IPS-15b (cell line): ENCODE data around the gene CSE1L.
A peak's percentile ranks its signal among the peaks of the same experiment; 100 is the strongest.

Experiments
- H3K27me3 ChIP-seq: one replicate; pipeline ENCODE4 v1.6.1; 2013; ENCODE audit warnings: low read length; ENCODE audit not compliant: control insufficient read depth, insufficient read depth
- H3K36me3 ChIP-seq: one replicate; pipeline ENCODE4 v1.6.1; 2013; ENCODE audit warnings: low read length; ENCODE audit not compliant: control insufficient read depth, insufficient read depth
- H3K4me1 ChIP-seq: one replicate; pipeline ENCODE4 v1.6.1; 2013; ENCODE audit warnings: mild to moderate bottlenecking, low read length; ENCODE audit not compliant: control insufficient read depth, insufficient read depth
- H3K4me3 ChIP-seq: one replicate; pipeline ENCODE4 v1.5.1; 2013; ENCODE audit warnings: low read depth, low read length
- H3K9ac ChIP-seq: one replicate; pipeline ENCODE4 v1.6.1; 2013; ENCODE audit warnings: low read depth, mild to moderate bottlenecking, low read length
- H3K9me3 ChIP-seq: one replicate; pipeline ENCODE4 v1.6.1; 2013; ENCODE audit warnings: mild to moderate bottlenecking, low read length; ENCODE audit not compliant: control insufficient read depth, insufficient read depth

The CSE1L gene

DNA sequence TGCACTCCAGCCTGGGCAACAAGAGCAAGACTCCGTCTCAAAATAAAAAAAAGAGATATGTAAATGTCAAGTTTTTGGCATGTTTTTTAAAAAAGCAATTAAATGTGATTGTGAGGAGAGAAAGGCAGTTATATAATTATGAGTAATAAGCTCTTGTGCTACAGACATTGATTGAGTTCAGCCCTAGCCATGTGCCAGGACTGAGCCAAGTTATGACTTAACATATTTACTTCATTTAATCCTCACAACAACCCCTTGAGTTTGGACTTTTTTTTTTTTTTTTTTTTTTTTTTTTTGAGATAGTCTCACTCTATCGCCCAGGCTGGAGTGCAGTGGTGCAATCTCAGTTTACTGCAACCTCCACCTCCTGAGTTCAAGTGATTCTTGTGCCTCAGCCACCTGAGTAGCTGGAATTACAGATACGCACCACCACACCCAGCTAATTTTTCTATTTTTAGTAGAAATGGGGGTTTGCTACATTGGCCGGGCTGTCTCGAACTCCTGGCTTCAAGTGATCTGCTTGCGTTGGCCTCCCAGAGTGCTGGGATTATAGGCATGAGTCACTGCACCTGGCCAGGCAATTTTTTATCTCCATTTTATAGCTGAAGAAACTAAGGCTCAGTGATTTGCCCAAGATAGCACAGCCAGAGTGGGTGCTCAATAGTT is 15.0 kb upstream of the CSE1L start:
- Histone ChIP-seq H3K36me3 (peaks cover 6% of the 10 kb centered on the region), H3K4me3 (no peak overlapping the region), H3K9me3 (no peaks in the 10 kb centered on the region), H3K9ac (no peak overlapping the region), H3K4me1 (peaks cover 2% of the 10 kb centered on the region), H3K27me3 (no peaks in the 10 kb centered on the region)

DNA sequence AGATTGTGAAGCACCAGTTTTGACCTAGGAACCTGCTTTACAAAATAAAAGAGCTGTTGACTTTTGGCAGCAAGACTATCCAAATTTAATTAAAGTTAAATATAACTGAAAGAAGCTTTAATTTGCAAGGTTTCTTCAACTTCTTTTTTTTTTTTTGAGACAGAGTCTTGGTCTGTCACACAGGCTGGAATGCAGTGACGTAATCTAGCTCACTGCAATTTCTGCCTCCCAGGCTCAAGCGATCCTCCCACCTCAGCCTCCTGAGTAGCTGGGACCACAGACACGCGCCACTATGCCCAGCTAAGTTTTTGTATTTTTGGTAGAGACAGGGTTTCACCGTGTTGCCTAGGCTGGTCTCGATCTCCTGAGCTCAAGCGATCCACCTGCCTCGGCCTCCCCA is 13.7 kb upstream of the CSE1L start:
- no peak overlapping the region for H3K9ac ChIP-seq
- H3K4me1 ChIP-seq, result peaks cover 2% of the 10 kb centered on the region
- H3K36me3 ChIP-seq, result peaks cover 6% of the 10 kb centered on the region
- H3K4me3 ChIP-seq, result no peak overlapping the region
- no peaks in the 10 kb centered on the region for H3K9me3 ChIP-seq
- no peaks in the 10 kb centered on the region for H3K27me3 ChIP-seq

DNA sequence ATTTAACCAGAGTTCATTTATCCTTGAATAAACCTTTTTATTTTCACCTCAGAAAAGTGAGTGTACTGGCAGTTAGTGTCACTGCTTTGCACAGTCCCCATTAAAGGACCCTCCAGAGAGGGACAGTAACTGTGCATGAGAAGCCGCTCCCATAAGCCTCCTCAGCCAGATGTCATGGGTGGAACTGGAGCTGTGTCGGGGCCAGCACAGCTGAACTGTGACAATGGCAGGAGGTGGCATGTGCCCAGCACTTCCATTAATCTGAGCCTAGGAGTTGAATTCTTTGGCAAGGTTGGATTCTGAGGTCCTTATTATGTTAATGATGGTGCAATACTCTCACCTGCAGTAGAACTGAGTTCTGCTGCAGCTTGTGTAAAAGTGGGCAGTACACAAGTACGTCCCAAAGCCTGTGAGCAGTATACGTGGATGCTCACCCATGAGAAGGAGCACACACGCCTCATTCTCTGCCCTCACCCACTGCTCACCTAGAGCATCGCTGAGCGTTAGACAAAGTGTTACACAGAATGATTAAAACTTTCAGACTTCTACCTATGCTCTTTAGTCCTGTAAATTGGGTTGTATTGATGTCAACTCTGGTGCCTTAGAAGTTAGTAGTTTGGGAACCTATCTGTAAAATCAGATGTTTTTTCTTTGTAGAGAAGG is 11.9 kb upstream of the CSE1L start:
- no peaks in the 10 kb centered on the region for H3K9me3 ChIP-seq
- peaks cover 3% of the 10 kb centered on the region for H3K36me3 ChIP-seq
- H3K9ac ChIP-seq, result no peak overlapping the region
- no peak overlapping the region for H3K4me3 ChIP-seq
- H3K27me3 ChIP-seq, result no peaks in the 10 kb centered on the region
- H3K4me1 ChIP-seq, result peaks cover 2% of the 10 kb centered on the region

DNA sequence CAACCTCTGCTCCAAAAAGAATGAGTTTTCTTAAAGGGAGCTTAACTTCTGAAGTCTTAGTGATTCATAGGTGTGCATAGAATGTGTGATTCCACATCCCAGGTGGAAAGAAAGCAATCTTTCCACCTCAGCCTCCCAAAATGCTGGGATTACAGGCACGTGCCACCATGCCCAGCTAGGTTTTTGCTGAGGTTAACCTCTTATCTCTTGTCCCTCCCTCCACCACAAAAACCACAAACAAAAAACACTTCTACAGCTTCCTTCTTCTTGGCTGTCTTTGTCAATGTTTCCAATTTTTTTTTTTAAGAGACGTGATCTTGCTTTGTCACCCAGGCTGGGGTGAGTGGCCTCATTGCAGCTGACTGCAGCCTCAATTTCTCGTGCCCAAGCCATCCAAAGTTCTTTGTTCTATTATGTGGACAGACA is 8.1 kb upstream of the CSE1L start:
- Histone ChIP-seq H3K4me1 (peaks cover 2% of the 10 kb centered on the region), H3K9me3 (no peaks in the 10 kb centered on the region), H3K27me3 (no peaks in the 10 kb centered on the region), H3K36me3 (peaks cover 3% of the 10 kb centered on the region), H3K4me3 (no peak overlapping the region), H3K9ac (no peak overlapping the region)

DNA sequence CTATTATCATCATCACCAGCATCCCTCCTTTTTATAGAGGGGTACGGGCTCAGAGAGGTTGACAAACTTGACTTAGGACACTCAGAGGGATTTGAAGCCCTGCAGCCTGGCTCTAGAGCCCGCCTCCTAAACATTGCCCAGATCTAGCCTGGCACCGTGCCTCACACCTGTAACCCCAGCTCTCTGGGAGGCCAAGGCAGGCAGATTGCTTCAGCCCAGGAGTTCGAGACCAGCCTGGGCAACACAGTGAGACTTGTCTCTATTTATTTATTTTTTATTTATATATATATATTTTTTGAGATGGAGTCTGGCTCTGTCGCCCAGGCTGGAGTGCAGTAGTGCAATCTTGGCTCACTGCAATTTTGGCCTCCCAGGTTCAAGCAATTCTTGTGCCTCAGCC is 6.3 kb upstream of the CSE1L start:
- Histone ChIP-seq H3K9me3 (no peaks in the 10 kb centered on the region), H3K27me3 (no peaks in the 10 kb centered on the region), H3K9ac (no peak overlapping the region), H3K36me3 (no peaks in the 10 kb centered on the region), H3K4me3 (no peak overlapping the region), H3K4me1 (no peaks in the 10 kb centered on the region)

DNA sequence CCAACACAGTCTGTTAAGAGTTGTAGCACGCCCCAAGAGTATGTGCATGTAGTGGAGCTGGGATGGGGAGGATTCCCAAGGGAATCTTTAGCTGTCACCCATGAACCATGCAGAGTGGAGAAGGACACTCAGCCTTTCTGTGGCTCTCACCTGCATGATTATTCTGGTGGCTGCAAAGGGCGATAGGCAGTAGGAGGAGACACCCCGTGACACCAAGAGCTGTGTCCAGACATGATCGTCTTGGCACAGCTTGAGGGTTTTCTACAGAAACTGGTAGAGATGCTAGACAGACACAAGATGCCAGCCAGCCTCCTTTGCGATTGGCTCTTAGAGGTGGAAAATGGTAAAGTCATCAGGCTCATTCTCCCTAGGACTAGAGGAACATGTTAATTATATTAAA is 3.1 kb upstream of the CSE1L start:
- H3K27me3 ChIP-seq, result no peaks in the 10 kb centered on the region
- peaks cover 3% of the 10 kb centered on the region for H3K36me3 ChIP-seq
- H3K4me1 ChIP-seq, result no peaks in the 10 kb centered on the region
- no peak overlapping the region for H3K4me3 ChIP-seq
- no peak overlapping the region for H3K9ac ChIP-seq
- H3K9me3 ChIP-seq, result no peaks in the 10 kb centered on the region

DNA sequence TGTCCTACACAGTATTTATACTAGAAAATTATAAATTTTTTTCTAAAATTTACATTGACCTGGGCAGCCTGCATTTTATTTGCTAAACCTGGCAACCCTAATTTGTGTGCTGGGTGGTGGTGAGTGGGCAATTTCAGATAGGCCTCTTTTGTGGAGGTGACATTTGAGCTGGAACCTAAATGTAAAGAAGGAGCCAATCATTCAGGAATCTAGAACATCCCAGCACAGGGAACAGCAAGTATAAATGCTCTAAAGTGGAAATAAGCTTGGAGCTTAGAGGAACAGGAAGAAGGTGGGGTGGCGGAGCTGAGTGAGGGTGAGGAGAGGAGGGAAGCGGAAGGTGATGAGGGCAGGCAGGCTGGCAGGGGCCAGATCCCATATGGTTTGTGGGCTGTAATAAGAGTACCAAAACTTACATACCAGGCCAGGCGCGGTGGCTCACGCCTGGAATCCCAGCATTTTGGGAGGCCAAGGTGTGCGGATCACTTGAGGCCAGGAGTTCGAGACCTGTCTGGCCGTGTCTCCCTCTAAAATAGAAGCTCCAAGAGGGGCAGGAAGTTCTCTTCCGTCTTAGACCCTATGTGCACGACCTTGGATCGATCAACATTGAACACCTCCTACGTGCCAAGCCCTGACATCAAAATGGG is 549 bp upstream of the CSE1L start:
- H3K9ac ChIP-seq, result peak overlapping the region; percentile 65
- H3K36me3 ChIP-seq, result peaks cover 3% of the 10 kb centered on the region
- H3K9me3 ChIP-seq, result no peaks in the 10 kb centered on the region
- no peaks in the 10 kb centered on the region for H3K27me3 ChIP-seq
- H3K4me1 ChIP-seq, result peaks cover 4% of the 10 kb centered on the region
- H3K4me3 ChIP-seq, result peak overlapping the region; percentile 99

DNA sequence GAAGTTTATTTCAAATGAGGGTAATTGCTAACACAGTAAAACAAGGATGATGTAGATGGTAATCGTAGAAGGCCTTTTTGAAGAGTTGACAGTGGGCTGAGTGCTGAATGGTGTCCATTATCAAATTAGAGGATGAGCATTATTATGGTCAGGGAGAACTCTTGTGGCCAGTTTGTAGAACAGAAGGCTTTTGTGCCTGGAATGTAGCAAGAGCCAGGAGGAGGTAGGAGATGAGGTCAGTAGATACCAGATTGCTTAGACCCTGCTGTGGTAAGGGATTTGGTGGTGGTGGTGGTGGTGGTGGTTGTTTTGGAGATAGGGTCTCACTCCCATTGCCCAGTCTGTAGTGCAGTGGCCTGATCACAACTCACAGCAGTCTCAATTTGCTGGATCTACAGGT is 6.2 kb downstream of the CSE1L start:
- Histone ChIP-seq H3K27me3 (no peaks in the 10 kb centered on the region), H3K9me3 (no peaks in the 10 kb centered on the region), H3K4me1 (peaks cover 7% of the 10 kb centered on the region), H3K4me3 (no peak overlapping the region), H3K9ac (no peak overlapping the region), H3K36me3 (no peaks in the 10 kb centered on the region)

DNA sequence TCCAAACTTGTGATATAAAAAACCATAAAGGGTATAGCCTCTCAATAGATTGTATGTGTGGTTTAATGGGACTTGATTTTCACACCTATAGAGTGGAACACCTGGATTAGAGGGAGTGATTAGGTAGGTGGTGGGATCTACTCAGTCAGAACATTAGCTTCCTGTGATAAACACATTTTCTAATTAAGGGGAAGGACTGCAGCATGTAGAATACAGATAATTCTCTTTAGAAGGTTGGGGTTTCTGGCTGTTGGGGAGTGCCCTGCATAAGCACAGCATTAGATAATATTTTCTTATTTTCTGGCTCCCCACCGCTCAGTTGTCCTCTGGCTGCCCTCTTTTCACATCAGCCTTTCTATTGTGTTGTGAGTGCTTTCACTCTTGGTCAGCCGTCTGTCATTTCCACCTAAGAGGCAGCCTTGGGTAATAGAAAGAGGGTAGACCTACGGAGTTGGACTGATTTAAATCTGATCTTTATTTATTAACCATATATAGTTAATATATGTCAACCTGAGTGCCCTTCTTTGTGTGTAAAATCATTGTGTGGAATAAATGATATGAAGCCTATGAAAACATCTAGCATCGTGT is 8.0 kb downstream of the CSE1L start:
- H3K36me3 ChIP-seq, result no peaks in the 10 kb centered on the region
- H3K9me3 ChIP-seq, result no peaks in the 10 kb centered on the region

DNA sequence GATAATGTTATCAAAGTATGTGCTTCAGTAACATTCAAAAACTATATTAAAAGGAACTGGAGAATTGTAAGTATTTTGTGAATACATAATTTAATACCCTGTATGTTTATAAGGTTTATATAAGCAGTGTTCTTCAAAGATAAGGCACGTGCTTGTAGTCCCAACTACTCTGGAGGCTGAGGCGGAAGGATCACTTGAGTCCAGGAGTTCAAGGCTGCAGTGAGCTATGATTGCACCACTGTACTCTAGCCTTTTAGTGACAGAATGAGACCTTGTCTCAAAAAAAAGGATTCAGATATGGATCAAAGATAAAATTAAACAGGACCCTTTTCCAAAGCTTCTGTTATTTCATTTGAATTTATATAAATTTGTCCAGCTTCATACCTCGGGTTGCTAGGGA is 17.2 kb downstream of the CSE1L start:
- no peaks in the 10 kb centered on the region for H3K27me3 ChIP-seq
- H3K9me3 ChIP-seq, result no peaks in the 10 kb centered on the region
- no peaks in the 10 kb centered on the region for H3K4me1 ChIP-seq
- no peak overlapping the region for H3K9ac ChIP-seq
- peaks cover 13% of the 10 kb centered on the region for H3K36me3 ChIP-seq
- no peak overlapping the region for H3K4me3 ChIP-seq

More for the DNA sequence above, 8.0 kb downstream of the CSE1L start:
- Histone ChIP-seq H3K4me1 (peaks cover 3% of the 10 kb centered on the region), H3K27me3 (no peaks in the 10 kb centered on the region), H3K9ac (no peak overlapping the region), H3K4me3 (no peak overlapping the region)

DNA sequence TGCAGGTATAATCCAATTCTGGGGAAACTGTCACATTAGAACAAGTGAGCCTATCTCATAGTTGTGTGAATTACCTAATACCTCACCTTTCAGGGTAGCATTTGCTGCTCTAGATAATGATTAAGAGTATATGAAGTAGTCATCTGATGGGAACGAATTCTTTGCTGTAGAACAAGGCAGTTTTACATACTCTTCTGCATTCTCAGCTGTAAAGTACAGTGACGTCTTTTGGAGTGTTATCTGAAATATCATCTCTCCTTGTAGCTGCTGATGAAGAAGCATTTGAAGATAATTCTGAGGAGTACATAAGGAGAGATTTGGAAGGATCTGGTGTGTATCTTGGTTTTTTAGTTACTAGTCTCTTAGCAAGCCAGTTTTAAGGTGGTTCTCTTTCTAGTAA is 28.4 kb downstream of the CSE1L start:
- Histone ChIP-seq H3K36me3 (peaks cover 26% of the 10 kb centered on the region), H3K27me3 (no peaks in the 10 kb centered on the region), H3K4me3 (no peak overlapping the region), H3K9me3 (no peaks in the 10 kb centered on the region), H3K4me1 (no peaks in the 10 kb centered on the region), H3K9ac (no peak overlapping the region)

DNA sequence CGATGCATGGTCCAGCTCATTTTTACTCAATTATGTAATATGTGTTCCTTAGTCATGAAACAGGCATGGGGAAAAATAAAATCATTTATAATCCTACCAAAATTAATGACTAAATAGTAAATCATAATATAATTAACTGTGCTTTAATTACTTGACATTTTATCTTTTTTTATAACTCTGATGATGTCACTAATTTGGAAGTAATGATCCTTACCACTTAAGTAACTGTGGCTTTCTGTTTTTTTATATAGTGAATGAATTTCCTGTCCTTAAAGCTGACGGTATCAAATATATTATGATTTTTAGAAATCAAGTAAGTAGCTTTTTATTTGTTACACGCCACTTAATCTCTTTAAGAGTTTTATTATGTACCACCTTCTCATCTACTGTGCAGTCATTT is 32.2 kb downstream of the CSE1L start:
- Histone ChIP-seq H3K27me3 (no peaks in the 10 kb centered on the region), H3K36me3 (peaks cover 41% of the 10 kb centered on the region), H3K9ac (no peak overlapping the region), H3K4me3 (no peak overlapping the region), H3K9me3 (no peaks in the 10 kb centered on the region), H3K4me1 (no peaks in the 10 kb centered on the region)
